ENCODE data around the gene MED1. TPM values are rescaled to one million over a fixed set of nuclear protein-coding genes. Genes with fewer than 3 reads are reported as not detected.

MED1 gene
- total RNA-seq, 1 experiment from 2014 or later, result 58.9 TPM

DNA sequence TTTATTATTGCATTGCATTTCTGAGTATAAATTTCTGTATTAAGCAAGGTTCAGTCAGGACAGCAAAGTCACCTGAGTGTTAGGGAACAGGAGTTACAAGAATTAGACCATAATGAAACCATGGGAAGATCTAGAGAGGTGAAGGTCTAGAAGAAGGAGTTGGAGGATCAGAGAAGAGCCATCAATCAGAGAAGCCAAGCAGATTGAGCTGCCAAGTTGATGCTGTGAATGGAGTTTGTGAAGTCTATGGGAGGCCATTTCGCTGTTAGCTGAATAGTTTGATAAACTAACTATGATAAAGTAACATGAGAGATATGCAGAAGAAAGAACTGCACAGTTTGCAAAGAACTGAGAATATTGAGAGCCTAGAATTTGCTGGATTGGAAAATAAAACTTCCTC is 90.0 kb downstream of the MED1 start:
- BruUV-seq (replicated peaks), result no TSS peak
- Mint-ChIP-seq H3K27ac (ENCODE audit: unreplicated experiment) (no peak overlapping the region), H3K36me3 (ENCODE audit: insufficient read depth, unreplicated experiment) (no peaks in the 10 kb centered on the region), H3K27me3 (ENCODE audit: insufficient read depth, unreplicated experiment) (no peaks in the 10 kb centered on the region), H3K9me3 (ENCODE audit: unreplicated experiment) (no peaks in the 10 kb centered on the region), H3K4me3 (ENCODE audit: unreplicated experiment) (no peak overlapping the region), H3K4me1 (ENCODE audit: low read depth, unreplicated experiment) (no peaks in the 10 kb centered on the region)
- ChIA-PET POLR2A (no interaction called here), CTCF (no interaction called here)
- TF ChIP-seq, protein P1, sequence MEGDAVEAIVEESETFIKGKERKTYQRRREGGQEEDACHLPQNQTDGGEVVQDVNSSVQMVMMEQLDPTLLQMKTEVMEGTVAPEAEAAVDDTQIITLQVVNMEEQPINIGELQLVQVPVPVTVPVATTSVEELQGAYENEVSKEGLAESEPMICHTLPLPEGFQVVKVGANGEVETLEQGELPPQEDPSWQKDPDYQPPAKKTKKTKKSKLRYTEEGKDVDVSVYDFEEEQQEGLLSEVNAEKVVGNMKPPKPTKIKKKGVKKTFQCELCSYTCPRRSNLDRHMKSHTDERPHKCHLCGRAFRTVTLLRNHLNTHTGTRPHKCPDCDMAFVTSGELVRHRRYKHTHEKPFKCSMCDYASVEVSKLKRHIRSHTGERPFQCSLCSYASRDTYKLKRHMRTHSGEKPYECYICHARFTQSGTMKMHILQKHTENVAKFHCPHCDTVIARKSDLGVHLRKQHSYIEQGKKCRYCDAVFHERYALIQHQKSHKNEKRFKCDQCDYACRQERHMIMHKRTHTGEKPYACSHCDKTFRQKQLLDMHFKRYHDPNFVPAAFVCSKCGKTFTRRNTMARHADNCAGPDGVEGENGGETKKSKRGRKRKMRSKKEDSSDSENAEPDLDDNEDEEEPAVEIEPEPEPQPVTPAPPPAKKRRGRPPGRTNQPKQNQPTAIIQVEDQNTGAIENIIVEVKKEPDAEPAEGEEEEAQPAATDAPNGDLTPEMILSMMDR (IDR thresholded peaks at IDR 0.05; ENCODE audit: insufficient read depth in 1 of 2, low read depth in 1 of 2, low read length in 1 of 2, severe bottlenecking in 1 of 2, unreplicated experiment in 1 of 2), result no peak
- Histone ChIP-seq H3K27me3 (replicated peaks; ENCODE audit: control insufficient read depth, insufficient read depth, low read length) (no peaks in the 10 kb centered on the region), H3K9me3 (no peaks in the 10 kb centered on the region), H3K4me3 (ENCODE audit: low read depth, low read length) (no peak overlapping the region), H3K4me1 (peaks cover 3% of the 10 kb centered on the region; the same call in 1 of the 2 replicates), H3K36me3 (ENCODE audit: control insufficient read depth, insufficient read depth, low read length) (no peaks in the 10 kb centered on the region)
- DNase-seq, result no peak
- intact Hi-C loops (cut with micrococcal nuclease; ENCODE audit: unreplicated experiment), result no loop called here

DNA sequence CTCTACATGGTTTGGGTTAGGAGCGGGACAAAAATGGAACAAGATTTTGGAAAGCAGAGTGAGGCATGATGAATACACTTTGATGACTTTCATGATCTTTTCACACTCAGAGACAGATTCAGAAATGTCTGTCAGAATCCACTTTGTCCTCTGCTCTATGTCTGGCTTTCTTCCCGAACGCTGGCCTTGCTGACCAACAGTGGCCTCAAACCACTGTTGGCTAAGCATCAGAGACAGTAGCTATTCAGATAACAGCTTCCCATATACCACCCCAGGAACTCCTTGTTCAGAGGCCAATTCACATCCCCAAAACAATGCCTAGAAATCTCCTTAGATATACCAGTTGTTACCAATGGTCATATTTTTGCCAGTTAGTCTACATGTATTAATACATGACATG is 90.5 kb downstream of the MED1 start:
- Mint-ChIP-seq H3K36me3 (ENCODE audit: insufficient read depth, unreplicated experiment) (no peaks in the 10 kb centered on the region), H3K27me3 (ENCODE audit: insufficient read depth, unreplicated experiment) (no peaks in the 10 kb centered on the region), H3K9me3 (ENCODE audit: unreplicated experiment) (no peaks in the 10 kb centered on the region), H3K4me3 (ENCODE audit: unreplicated experiment) (no peak overlapping the region), H3K4me1 (ENCODE audit: low read depth, unreplicated experiment) (no peaks in the 10 kb centered on the region), H3K27ac (ENCODE audit: unreplicated experiment) (no peak overlapping the region)
- intact Hi-C loops (cut with micrococcal nuclease; ENCODE audit: unreplicated experiment), result no loop called here
- no peaks in the 10 kb centered on the region for H3K36me3 ChIP-seq (ENCODE audit: control insufficient read depth, insufficient read depth, low read length)
- H3K4me3 ChIP-seq (ENCODE audit: low read depth, low read length), result no peak overlapping the region
- ChIA-PET POLR2A (interaction anchor here (0.5 kb wide), 1 partner anchor 91 kb away, joined by 3 read pairs; the partner anchor contains the start of gene MED1), CTCF (no interaction called here)
- peaks cover 3% of the 10 kb centered on the region; the same call in 1 of the 2 replicates for H3K4me1 ChIP-seq
- no TSS peak for BruUV-seq (replicated peaks)
- no peaks in the 10 kb centered on the region for H3K9me3 ChIP-seq
- no peak for DNase-seq
- H3K27me3 ChIP-seq (replicated peaks; ENCODE audit: control insufficient read depth, insufficient read depth, low read length), result no peaks in the 10 kb centered on the region
- TF ChIP-seq, protein P1 (IDR thresholded peaks at IDR 0.05; ENCODE audit: insufficient read depth in 1 of 2, low read depth in 1 of 2, low read length in 1 of 2, severe bottlenecking in 1 of 2, unreplicated experiment in 1 of 2), result no peak

DNA sequence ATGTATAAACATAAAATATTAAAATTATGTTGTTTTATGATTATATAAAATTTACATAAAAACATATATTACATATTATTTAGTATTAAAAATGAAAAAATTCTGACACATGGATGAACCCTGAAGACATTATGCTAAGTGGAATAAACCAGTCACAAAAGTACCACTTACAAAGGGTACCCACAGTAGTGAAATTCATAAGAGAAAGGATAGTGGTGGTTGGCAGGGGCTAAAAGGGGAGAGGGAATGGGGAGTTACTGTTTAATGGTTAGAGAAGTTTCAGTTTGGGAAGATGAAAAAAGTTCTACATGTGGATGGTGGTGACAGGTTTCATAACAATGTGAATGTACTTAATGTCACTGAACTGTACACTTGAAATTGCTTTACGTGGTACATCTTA is 91.1 kb downstream of the MED1 start:
- H3K27me3 ChIP-seq (replicated peaks; ENCODE audit: control insufficient read depth, insufficient read depth, low read length), result no peaks in the 10 kb centered on the region
- no peak overlapping the region for H3K27ac Mint-ChIP-seq (ENCODE audit: unreplicated experiment)
- DNase-seq, result no peak
- BruUV-seq (replicated peaks), result no TSS peak
- no peaks in the 10 kb centered on the region for H3K27me3 Mint-ChIP-seq (ENCODE audit: insufficient read depth, unreplicated experiment)
- no peaks in the 10 kb centered on the region for H3K36me3 ChIP-seq (ENCODE audit: control insufficient read depth, insufficient read depth, low read length)
- H3K4me1 ChIP-seq, result peaks cover 3% of the 10 kb centered on the region; the same call in 1 of the 2 replicates
- intact Hi-C loops (cut with micrococcal nuclease; ENCODE audit: unreplicated experiment), result no loop called here
- ChIA-PET CTCF (no interaction called here), POLR2A (interaction anchor here (0.5 kb wide), 1 partner anchor 91 kb away, joined by 3 read pairs; the partner anchor contains the start of gene MED1)
- H3K9me3 Mint-ChIP-seq (ENCODE audit: unreplicated experiment), result no peaks in the 10 kb centered on the region
- TF ChIP-seq, protein P1 (IDR thresholded peaks at IDR 0.05; ENCODE audit: insufficient read depth in 1 of 2, low read depth in 1 of 2, low read length in 1 of 2, severe bottlenecking in 1 of 2, unreplicated experiment in 1 of 2), result no peak
- no peak overlapping the region for H3K4me3 Mint-ChIP-seq (ENCODE audit: unreplicated experiment)
- H3K4me1 Mint-ChIP-seq (ENCODE audit: low read depth, unreplicated experiment), result no peaks in the 10 kb centered on the region
- no peak overlapping the region for H3K4me3 ChIP-seq (ENCODE audit: low read depth, low read length)
- H3K9me3 ChIP-seq, result no peaks in the 10 kb centered on the region
- no peaks in the 10 kb centered on the region for H3K36me3 Mint-ChIP-seq (ENCODE audit: insufficient read depth, unreplicated experiment)

Data from Caco-2 (cell line).